ENCODE results near the gene FKBP7. TPM values are rescaled to one million over a fixed set of nuclear protein-coding genes. Genes with fewer than 3 reads are reported as not detected.
"Not testable (repeated sequence)": the region's sequence is repeated elsewhere in the genome, so short reads cannot be mapped to it uniquely, and the experiment has no call there.

FKBP7 gene
- total RNA-seq (1 to 10 TPM; 2.1 to 4.4 (median 2.9) TPM), polyA plus RNA-seq (1 to 10 TPM; 2.5 to 5.6 (median 5.1) TPM)
- long read RNA-seq, donor 1, partial matches to known transcripts = 0 of 1 reads
- long read RNA-seq, donor 1, other reads (novel, unspliced or antisense) = 0 of 1 reads
- long read RNA-seq, donor 2, partial matches to known transcripts = 0 of 3 reads
- long read RNA-seq, donor 2, other reads (novel, unspliced or antisense) = 1 of 3 reads

GRCh38 chr2:178478439-178479274, at the start of gene FKBP7:
FKBP7 (minus strand) TSS chr2:178478600; CDS start chr2:178478499, 101 bp downstream.
- Histone ChIP-seq H3K36me3 (ENCODE audit: insufficient read depth in 1 of 2, low read depth in 1 of 2) (no peaks in the 10 kb centered on the region), H3K4me1 (peaks cover 34% of the 10 kb centered on the region), H3K27me3 (ENCODE audit: insufficient read depth in 3 of 3, low read length in 2 of 3) (no peaks in the 10 kb centered on the region), H3K4me3 (peak within 1 kb of the TSS; percentile 78), H3K27ac (peak within 1 kb of the TSS; percentile 88), H3K9me3 (no peaks in the 10 kb centered on the region)
- DNase-seq = peak; percentile 88 to 92
- 2 to 4% (median 2%) methylated on average over 56 of the region's 56 CpGs for WGBS, 3 donors
- intact Hi-C loops (cut with DNase I) = no loop called here
- ATAC-seq = peak; percentile 76 to 84 (median 80)
- TF ChIP-seq CTCF (IDR thresholded peaks at IDR 0.05) = peak; percentile 71

GRCh38 chr2:178527592-178527991, 49.2 kb upstream of the FKBP7 start:
- no peaks in the 10 kb centered on the region for H3K27me3 ChIP-seq (ENCODE audit: insufficient read depth in 3 of 3, low read length in 2 of 3)
- no peak for DNase-seq
- WGBS, 3 donors = 69 to 81% (median 74%) methylated on average over 2 of the region's 2 CpGs
- H3K9me3 ChIP-seq = no peaks in the 10 kb centered on the region
- peaks cover 4% of the 10 kb centered on the region for H3K4me1 ChIP-seq
- TF ChIP-seq CTCF (IDR thresholded peaks at IDR 0.05) = no peak
- peak overlapping the region; percentile 18 for H3K27ac ChIP-seq
- peaks cover 17 to 72% of the 10 kb centered on the region in 2 donors for H3K36me3 ChIP-seq (ENCODE audit: insufficient read depth in 1 of 2, low read depth in 1 of 2)
- ATAC-seq = no peak
- no peak overlapping the region for H3K4me3 ChIP-seq
- intact Hi-C loops (cut with DNase I) = no loop called here

- ATAC-seq (no peak), DNase-seq (no peak)
- Histone ChIP-seq H3K4me1 (peaks cover 4% of the 10 kb centered on the region), H3K27ac (no peak overlapping the region), H3K36me3 (ENCODE audit: insufficient read depth in 1 of 2, low read depth in 1 of 2) (peaks cover 12 to 58% of the 10 kb centered on the region in 2 donors), H3K4me3 (no peak overlapping the region), H3K27me3 (ENCODE audit: insufficient read depth in 3 of 3, low read length in 2 of 3) (no peaks in the 10 kb centered on the region), H3K9me3 (no peaks in the 10 kb centered on the region)
- 79 to 88% (median 81%) methylated on average over 4 of the region's 4 CpGs for WGBS, 3 donors
- no peak for TF ChIP-seq CTCF (IDR thresholded peaks at IDR 0.05)
- intact Hi-C loops (cut with DNase I) = no loop called here
Measured at GRCh38 chr2:178526256-178526655, 47.9 kb upstream of the FKBP7 start.

- H3K27me3 ChIP-seq (ENCODE audit: insufficient read depth in 3 of 3, low read length in 2 of 3); H3K9me3 ChIP-seq; ATAC-seq; DNase-seq; H3K4me3 ChIP-seq; intact Hi-C loops (cut with DNase I); H3K27ac ChIP-seq; H3K4me1 ChIP-seq: not testable (repeated sequence)
- 14 to 44% (median 38%) methylated on average over 1 of the region's 1 CpG for WGBS, 3 donors
- H3K36me3 ChIP-seq (ENCODE audit: insufficient read depth in 1 of 2, low read depth in 1 of 2) = peaks cover 12 to 50% of the 10 kb centered on the region in 2 donors
Measured at GRCh38 chr2:178525460-178525859, 47.1 kb upstream of the FKBP7 start.

- peaks cover 12 to 46% of the 10 kb centered on the region in 2 donors for H3K36me3 ChIP-seq (ENCODE audit: insufficient read depth in 1 of 2, low read depth in 1 of 2)
- H3K9me3 ChIP-seq; H3K4me3 ChIP-seq; H3K27ac ChIP-seq; H3K4me1 ChIP-seq; H3K27me3 ChIP-seq (ENCODE audit: insufficient read depth in 3 of 3, low read length in 2 of 3); ATAC-seq; DNase-seq; intact Hi-C loops (cut with DNase I): not testable (repeated sequence)
- WGBS, 3 donors = 33 to 41% (median 35%) methylated on average over 1 to 4 of the region's 5 CpGs
Measured at GRCh38 chr2:178525010-178525409, 46.6 kb upstream of the FKBP7 start.
